Mesothelial cell of epicardium (in vitro differentiated cells): ENCODE data around the gene AOPEP. TPM values are rescaled to one million over a fixed set of nuclear protein-coding genes. Genes with fewer than 3 reads are reported as not detected.
A peak's percentile ranks its signal among the peaks of the same experiment; 100 is the strongest.

Experiments used
- DNase-seq, 2 experiments: peaks; one replicate each; pipeline ENCODE4 v3.0.0; 2021; ENCODE audit warnings: low spot score in 2 of 2; ENCODE audit not compliant: unreplicated experiment in 2 of 2
- H3K27ac Mint-ChIP-seq: 2 replicates; pipeline ENCODE4 v1.8.0; 2021; ENCODE audit warnings: mixed read lengths
- H3K27me3 Mint-ChIP-seq: 2 replicates; pipeline ENCODE4 v1.8.0; 2021; ENCODE audit warnings: low read depth, mixed read lengths
- H3K36me3 Mint-ChIP-seq: 2 replicates; pipeline ENCODE4 v1.8.0; 2021; ENCODE audit warnings: mixed read lengths
- H3K4me1 Mint-ChIP-seq: 2 replicates; pipeline ENCODE4 v1.8.0; 2021; ENCODE audit warnings: mixed read lengths
- H3K4me3 Mint-ChIP-seq: 2 replicates; pipeline ENCODE4 v1.8.0; 2021; ENCODE audit warnings: mild to moderate bottlenecking, moderate library complexity, mixed read lengths
- H3K9me3 Mint-ChIP-seq: 2 replicates; pipeline ENCODE4 v1.8.0; 2021; ENCODE audit warnings: mixed read lengths
- CTCF ChIP-seq: fragments of 200-600 bp; sonication (generic); IDR thresholded peaks from one replicate; pipeline ENCODE4 v1.5.0; 2021; ENCODE audit warnings: antibody characterized with exemption; ENCODE audit not compliant: unreplicated experiment
- total RNA-seq: library from RNA; stranded (reverse); gene quantifications from 3 replicates; pipeline ENCODE4 v1.2.1, GENCODE V29; 2021

AOPEP gene
- total RNA-seq, 1 donor from 2014 or later = 63.0 TPM

GRCh38 chr9:95104581-95104960 is 378.1 kb downstream of the AOPEP start:
- Mint-ChIP-seq H3K4me1 (peaks cover 29% of the 10 kb centered on the region), H3K9me3 (no peaks in the 10 kb centered on the region), H3K27ac (no peak overlapping the region), H3K4me3 (no peak overlapping the region), H3K36me3 (peaks cover 22% of the 10 kb centered on the region), H3K27me3 (no peaks in the 10 kb centered on the region)
- DNase-seq = no peak
- TF ChIP-seq CTCF = no peak

- TF ChIP-seq CTCF = no peak
- Mint-ChIP-seq H3K4me1 (peaks cover 27% of the 10 kb centered on the region), H3K27me3 (no peaks in the 10 kb centered on the region), H3K4me3 (no peak overlapping the region), H3K9me3 (no peaks in the 10 kb centered on the region), H3K36me3 (peaks cover 22% of the 10 kb centered on the region), H3K27ac (no peak overlapping the region)
- DNase-seq = no peak
These were observed 378.5 kb downstream of the AOPEP start for GRCh38 chr9:95104980-95105379.

GRCh38 chr9:95105519-95106287 is 379.2 kb downstream of the AOPEP start:
- peaks cover 22% of the 10 kb centered on the region for H3K36me3 Mint-ChIP-seq
- H3K27ac Mint-ChIP-seq = no peak overlapping the region
- no peak for TF ChIP-seq CTCF
- no peaks in the 10 kb centered on the region for H3K27me3 Mint-ChIP-seq
- no peak for DNase-seq
- no peaks in the 10 kb centered on the region for H3K9me3 Mint-ChIP-seq
- no peak overlapping the region for H3K4me3 Mint-ChIP-seq
- H3K4me1 Mint-ChIP-seq = peaks cover 22% of the 10 kb centered on the region

- no peaks in the 10 kb centered on the region for H3K27me3 Mint-ChIP-seq
- peaks cover 7% of the 10 kb centered on the region for H3K4me1 Mint-ChIP-seq
- peak overlapping the region; percentile 18 for H3K27ac Mint-ChIP-seq
- H3K36me3 Mint-ChIP-seq = peaks cover 27% of the 10 kb centered on the region
- no peak overlapping the region for H3K4me3 Mint-ChIP-seq
- no peak for DNase-seq
- no peaks in the 10 kb centered on the region for H3K9me3 Mint-ChIP-seq
- no peak for TF ChIP-seq CTCF
These were observed 380.7 kb downstream of the AOPEP start for GRCh38 chr9:95107001-95107749.

GRCh38 chr9:95107976-95108375 is 381.5 kb downstream of the AOPEP start:
- no peak for DNase-seq
- H3K9me3 Mint-ChIP-seq = no peaks in the 10 kb centered on the region
- H3K27ac Mint-ChIP-seq = no peak overlapping the region
- TF ChIP-seq CTCF = no peak
- H3K4me1 Mint-ChIP-seq = peaks cover 4% of the 10 kb centered on the region
- H3K27me3 Mint-ChIP-seq = no peaks in the 10 kb centered on the region
- no peak overlapping the region for H3K4me3 Mint-ChIP-seq
- H3K36me3 Mint-ChIP-seq = peaks cover 31% of the 10 kb centered on the region
